Neural cell (in vitro differentiated cells): Measurements from ENCODE around the gene MILR1.
"Not testable (repeated sequence)": the region's sequence is repeated elsewhere in the genome, so short reads cannot be mapped to it uniquely, and the experiment has no call there.

Experiments used
- EZH2 ChIP-seq: fragments of 200-600, 300-800 bp; shearing (Covaris generic), sonication (generic); IDR thresholded peaks from 2 replicates; pipeline ENCODE4 v1.6.1; 2014; ENCODE audit warnings: antibody characterized with exemption, low read length, borderline replicate concordance, mild to moderate bottlenecking; ENCODE audit not compliant: insufficient read depth, poor library complexity, severe bottlenecking
- POLR2AphosphoS5 ChIP-seq: IDR thresholded peaks from 2 replicates; pipeline ENCODE4 v1.6.1; 2012
- TF ChIP-seq, protein P1 (sequence below): fragments of 450-650 bp; IDR thresholded peaks from 2 replicates; pipeline ENCODE4 v1.5.1; 2014; ENCODE audit warnings: antibody characterized with exemption, mild to moderate bottlenecking, moderate library complexity; ENCODE audit not compliant: poor library complexity, severe bottlenecking
- TF ChIP-seq, protein P2 (sequence below): IDR thresholded peaks from 2 replicates; pipeline ENCODE4 v1.6.1; 2012; ENCODE audit warnings: borderline replicate concordance

DNA sequence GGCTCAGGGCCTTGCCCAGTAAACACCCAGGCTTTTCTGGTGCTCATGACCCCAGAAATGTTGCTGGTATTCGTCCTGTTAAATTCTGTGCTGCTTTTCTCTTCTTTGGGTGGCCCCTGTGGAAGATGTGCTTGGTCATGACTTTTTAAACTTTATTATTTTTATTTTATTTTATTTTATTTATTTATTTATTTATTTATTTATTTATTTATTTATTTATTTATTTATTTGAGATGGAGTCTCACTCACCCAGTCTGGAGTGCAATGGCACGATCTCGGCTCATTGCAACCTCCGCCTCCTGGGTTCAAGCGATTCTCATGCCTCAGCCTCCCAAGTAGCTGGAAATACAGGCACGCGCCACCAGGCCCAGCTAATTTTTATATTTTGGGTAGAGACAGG, 10.9 kb downstream of the MILR1 start:
- TF ChIP-seq, protein P1, sequence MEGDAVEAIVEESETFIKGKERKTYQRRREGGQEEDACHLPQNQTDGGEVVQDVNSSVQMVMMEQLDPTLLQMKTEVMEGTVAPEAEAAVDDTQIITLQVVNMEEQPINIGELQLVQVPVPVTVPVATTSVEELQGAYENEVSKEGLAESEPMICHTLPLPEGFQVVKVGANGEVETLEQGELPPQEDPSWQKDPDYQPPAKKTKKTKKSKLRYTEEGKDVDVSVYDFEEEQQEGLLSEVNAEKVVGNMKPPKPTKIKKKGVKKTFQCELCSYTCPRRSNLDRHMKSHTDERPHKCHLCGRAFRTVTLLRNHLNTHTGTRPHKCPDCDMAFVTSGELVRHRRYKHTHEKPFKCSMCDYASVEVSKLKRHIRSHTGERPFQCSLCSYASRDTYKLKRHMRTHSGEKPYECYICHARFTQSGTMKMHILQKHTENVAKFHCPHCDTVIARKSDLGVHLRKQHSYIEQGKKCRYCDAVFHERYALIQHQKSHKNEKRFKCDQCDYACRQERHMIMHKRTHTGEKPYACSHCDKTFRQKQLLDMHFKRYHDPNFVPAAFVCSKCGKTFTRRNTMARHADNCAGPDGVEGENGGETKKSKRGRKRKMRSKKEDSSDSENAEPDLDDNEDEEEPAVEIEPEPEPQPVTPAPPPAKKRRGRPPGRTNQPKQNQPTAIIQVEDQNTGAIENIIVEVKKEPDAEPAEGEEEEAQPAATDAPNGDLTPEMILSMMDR: not testable (repeated sequence)
- TF ChIP-seq, protein P2, sequence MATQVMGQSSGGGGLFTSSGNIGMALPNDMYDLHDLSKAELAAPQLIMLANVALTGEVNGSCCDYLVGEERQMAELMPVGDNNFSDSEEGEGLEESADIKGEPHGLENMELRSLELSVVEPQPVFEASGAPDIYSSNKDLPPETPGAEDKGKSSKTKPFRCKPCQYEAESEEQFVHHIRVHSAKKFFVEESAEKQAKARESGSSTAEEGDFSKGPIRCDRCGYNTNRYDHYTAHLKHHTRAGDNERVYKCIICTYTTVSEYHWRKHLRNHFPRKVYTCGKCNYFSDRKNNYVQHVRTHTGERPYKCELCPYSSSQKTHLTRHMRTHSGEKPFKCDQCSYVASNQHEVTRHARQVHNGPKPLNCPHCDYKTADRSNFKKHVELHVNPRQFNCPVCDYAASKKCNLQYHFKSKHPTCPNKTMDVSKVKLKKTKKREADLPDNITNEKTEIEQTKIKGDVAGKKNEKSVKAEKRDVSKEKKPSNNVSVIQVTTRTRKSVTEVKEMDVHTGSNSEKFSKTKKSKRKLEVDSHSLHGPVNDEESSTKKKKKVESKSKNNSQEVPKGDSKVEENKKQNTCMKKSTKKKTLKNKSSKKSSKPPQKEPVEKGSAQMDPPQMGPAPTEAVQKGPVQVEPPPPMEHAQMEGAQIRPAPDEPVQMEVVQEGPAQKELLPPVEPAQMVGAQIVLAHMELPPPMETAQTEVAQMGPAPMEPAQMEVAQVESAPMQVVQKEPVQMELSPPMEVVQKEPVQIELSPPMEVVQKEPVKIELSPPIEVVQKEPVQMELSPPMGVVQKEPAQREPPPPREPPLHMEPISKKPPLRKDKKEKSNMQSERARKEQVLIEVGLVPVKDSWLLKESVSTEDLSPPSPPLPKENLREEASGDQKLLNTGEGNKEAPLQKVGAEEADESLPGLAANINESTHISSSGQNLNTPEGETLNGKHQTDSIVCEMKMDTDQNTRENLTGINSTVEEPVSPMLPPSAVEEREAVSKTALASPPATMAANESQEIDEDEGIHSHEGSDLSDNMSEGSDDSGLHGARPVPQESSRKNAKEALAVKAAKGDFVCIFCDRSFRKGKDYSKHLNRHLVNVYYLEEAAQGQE: not testable (repeated sequence)
- not testable (repeated sequence) for TF ChIP-seq EZH2, POLR2AphosphoS5
